GF-D8 (cell line): ENCODE measurements around the gene NRG3.
"Not testable (repeated sequence)": the region's sequence is repeated elsewhere in the genome, so short reads cannot be mapped to it uniquely, and the experiment has no call there.

Experiments used
- DNase-seq: peaks from one replicate; lab custom pipeline; 2025; lab: John Stamatoyannopoulos, UW

The NRG3 gene

DNA sequence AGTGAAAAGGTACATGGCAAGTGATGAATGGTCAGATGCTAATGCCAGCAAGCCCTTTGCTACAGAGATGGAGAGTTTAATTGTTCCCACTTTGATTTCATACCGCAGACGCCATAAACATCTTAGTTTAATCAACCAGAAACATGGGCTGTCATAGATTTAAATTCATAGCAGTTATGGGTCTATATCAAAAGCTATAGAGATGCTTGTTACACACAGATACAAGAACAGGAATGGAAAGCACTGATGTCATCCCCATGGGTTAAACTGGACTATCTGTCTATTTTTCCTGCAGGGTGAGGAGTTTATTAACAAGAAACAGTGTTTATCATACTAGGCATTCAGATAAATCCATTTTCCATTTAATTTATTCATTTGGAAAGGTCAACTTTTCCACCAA lies 409.2 kb downstream of the NRG3 start:
- no peak for DNase-seq

DNA sequence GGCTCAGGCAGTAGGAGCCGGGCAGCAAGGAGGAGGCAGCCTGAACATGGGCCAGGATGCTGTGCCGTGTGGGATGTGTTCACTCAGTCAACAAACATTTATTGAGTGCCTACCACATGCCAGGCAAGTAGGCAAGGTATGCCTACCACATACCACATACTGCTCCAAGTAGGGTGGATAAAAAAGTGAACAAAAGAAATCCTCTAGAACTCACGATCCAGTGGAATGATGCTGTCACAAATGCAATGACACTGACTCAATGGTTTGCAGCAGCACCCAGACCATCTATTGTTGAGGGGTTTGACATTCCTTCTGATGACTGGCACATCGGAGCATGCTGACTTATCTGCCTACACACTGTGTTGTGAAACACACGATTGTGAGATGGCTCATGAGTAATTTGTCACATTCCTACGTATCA lies 413.5 kb downstream of the NRG3 start:
- no peak for DNase-seq

DNA sequence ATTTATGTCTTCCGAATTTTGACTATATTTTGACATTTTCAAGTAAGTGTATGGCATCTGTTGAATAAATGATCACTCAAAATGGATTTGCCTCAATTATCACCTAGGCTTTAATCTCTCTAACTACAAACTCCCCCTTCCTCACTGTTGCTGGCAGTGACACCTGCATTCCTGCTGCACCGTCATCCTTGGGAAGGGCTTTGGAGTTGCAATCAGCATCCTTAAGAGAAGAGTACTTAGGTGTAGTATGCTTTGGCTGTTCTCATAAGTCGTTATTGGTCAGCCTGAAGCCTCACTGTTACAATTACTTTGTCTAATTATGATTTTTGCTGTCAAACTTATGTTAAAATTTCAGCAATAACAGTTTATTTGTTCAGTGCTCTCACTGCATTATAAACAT lies 415.0 kb downstream of the NRG3 start:
- DNase-seq, result no peak

DNA sequence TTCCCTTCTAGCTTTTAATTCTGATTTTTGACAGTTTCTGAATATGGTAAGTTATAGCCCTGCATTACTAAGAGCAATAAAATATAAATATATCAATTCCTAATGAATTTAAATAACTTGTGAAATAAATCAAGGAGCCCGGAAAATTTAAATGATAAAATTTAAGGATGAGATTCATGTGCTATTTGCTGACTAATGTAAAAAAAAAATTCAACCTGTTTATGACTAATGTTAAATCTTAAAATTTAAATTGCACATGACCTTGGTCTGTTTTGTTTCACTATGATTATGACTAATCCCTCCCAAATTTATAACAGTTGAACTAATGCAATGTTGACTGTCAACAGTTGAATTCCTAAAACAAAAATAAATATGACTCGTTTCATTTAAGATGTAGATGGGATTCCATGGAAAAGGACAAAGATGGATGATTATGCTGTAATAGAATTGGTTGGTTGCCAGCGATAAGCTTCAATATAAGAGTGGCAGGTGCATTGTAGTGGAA lies 419.9 kb downstream of the NRG3 start:
- DNase-seq, result no peak

DNA sequence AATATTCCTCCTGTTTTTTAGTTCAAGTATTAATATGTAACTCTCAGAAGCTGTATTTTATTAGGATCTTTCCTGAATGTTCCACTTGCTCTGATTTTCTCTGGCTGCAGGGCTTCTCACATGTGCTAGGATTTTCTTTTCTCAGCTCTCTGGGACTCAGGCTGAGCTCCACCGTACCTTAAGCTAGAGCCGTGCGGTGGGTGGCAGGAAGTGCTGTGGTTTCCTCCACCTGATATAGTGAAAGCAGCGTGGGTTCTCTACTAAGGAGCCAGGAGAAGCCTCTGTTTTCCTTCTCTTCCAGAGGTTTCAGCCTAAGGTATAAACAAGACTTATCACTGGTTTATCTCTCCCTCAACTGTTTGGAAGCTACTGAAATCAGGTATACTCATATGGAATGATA lies 433.6 kb downstream of the NRG3 start:
- no peak for DNase-seq

DNA sequence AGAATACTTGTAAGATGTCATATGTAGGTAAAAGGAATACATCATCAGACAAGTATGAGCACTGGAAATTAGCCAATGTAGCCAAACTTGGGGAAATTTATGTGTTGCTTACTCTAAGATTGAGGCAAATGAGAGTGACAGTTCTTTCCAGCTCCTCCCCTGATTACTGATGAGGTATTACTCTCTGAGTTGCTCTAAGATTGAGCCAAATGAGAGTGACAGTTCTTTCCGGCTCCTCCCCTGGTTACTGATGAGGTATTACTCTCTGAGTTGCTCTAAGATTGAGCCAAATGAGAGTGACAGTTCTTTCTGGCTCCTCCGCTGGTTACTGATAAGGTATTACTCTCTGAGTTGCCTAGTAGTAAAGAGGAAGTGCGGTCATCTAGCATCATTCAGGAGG lies 435.8 kb downstream of the NRG3 start:
- no peak for DNase-seq

DNA sequence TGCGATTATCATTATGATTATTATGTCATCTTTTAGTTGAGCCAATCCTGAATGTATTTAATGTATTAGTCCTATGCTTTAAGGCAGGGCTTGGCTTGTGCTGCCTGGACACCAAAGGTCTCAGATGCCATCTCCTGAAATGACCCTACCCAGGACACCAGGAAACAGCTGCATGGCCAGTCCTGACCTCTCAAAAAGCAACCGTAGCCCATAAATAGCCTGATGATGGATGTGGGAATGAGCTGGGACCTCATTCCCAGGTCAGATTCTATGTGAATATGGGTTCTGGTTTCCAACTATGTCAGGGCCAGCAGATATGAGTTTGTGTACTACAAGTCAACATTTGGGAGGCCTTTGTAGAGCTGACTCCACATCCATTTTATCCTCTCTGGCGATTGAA lies 438.4 kb downstream of the NRG3 start:
- no peak for DNase-seq

DNA sequence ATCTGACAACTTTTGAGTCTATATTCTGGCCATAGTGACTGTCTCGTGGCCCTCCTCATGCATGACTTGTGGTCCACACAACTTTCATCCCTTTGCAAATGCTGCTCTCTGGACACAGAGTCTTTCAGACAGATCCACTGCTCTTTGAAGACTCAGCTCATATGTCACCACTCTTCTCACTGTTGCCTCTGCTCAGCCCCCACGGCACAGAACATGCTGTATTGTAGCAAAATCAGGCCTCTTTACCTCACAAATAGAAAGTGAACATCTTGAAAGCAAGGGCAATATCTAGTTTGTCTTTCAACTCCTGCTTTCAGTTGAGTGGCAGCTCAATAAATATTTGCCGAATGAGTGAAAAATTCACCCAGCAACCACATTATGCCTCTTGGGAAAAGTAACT lies 443.5 kb downstream of the NRG3 start:
- DNase-seq, result no peak

DNA sequence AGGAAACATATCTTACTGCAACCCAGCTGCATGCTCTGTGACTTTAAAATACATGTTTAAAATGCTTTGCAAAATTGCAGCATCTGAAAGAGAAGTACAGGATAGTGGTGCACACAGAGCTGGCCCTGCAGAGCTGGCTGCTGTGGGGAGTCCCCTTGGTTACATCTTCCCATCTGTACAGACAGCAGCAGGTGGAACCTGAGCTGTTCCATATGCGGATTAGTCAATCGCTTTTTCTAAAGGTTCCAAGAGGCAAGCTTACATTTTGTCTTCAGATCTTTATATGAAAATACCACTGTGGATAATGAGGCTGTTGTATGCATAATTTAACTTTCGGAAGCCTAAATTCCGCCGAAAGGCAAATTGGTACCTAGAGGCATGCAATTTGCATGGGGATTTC lies 444.1 kb downstream of the NRG3 start:
- DNase-seq, result no peak

DNA sequence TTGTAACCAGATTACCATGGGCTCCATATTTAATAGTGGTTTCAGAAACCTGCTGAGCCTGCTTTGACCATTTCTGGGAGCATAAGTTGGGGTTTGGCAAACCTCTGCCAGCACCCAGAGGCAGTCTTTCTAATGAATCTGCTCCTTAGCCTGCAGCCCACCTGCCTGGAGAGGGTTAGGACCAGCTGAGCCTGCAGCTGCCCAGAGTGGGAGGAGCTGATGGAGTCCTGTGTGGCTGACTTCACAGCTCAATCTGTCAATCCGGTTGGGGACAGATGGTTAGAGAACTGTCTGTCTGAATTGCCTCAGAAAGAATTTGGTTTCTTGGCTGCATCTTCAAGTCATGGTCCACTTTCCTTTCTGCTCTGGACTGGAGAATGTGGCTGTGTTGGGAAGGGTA lies 444.6 kb downstream of the NRG3 start:
- no peak for DNase-seq

DNA sequence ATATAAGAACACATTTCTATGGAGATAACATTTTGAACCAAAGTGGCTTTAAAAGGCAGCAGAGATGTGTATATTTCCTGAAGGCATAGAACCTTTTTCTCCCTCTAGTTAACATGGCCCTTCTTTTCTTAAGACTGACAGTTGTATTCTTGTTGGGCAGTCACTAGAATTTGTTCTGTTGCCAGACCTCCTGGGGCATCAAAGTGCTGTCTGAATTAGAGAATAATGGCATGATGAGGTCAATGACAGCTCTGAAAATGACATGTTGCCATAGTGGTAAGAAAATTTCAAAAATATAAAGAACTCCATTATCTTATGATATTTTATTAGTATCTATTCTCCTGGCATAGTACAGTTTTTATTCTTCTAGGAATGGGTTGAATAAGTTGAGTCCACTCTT lies 446.7 kb downstream of the NRG3 start:
- no peak for DNase-seq

DNA sequence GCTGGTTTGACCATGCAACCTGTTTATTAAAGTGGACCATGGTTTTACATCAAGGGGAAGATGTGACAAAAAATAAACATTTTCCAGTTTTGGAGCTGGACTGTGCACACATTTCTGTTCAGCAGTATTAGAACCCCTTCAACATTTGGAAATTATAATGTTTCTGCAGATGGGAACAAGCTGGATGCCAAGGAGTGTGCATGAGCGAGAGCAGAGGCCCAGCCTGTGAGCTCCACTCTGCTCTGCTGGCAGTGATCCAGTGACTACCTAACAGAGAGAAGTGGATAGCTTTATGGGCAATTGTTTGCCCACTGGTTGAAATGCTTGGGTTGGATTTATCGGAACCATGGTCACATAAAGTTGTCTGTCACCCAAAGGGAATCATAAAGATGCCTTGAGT lies 456.7 kb downstream of the NRG3 start:
- no peak for DNase-seq

DNA sequence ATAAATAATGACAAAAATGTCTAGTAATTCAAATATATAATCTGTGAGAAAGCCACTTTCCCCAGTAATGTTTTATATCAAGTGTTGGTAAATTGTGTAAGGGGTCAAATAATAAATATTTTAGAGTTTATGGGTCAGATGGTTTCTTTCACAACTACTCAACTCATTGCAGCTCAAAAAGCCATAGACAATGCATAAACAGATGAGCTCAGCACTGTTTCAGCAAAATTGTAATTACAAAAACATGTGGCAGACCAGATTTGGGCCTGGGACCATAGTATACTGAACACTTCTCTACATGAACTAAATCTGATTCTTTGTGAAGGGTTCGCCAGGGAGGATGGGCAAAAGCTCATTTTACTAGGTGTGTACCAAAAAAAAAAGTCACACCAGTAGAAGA lies 460.8 kb downstream of the NRG3 start:
- DNase-seq, result no peak

DNA sequence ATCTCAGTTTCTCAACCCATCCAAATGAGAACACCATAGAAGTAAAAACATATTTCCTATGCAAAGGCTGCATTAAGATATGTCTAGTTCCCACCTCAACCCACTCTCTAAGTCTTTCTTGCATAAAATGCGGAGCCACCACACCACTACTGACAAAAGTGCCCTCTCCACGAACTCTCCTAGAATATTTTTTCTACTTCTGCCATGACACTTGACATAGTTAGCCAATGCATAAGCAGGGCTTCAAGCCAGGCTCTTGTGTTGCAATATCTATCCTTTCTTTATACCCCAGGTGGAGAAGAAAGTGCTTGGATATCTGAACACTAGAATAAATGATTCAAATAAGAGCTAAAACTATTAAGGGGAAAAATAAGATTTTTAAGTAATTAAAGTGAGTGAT lies 465.2 kb downstream of the NRG3 start:
- DNase-seq, result no peak

DNA sequence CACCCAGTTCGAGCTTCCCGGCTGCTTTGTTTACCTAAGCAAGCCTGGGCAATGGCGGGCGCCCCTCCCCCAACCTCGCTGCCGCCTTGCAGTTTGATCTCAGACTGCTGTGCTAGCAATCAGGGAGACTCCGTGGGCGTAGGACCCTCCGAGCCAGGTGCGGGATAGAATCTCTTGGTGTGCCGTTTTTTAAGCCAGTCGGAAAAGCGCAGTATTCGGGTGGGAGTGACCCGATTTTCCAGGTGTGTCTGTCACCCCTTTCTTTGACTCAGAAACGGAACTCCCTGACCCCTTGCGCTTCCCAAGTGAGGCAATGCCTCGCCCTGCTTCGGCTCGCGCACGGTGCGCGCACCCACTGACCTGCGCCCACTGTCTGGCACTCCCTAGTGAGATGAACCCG lies 474.6 kb downstream of the NRG3 start:
- not testable (repeated sequence) for DNase-seq

DNA sequence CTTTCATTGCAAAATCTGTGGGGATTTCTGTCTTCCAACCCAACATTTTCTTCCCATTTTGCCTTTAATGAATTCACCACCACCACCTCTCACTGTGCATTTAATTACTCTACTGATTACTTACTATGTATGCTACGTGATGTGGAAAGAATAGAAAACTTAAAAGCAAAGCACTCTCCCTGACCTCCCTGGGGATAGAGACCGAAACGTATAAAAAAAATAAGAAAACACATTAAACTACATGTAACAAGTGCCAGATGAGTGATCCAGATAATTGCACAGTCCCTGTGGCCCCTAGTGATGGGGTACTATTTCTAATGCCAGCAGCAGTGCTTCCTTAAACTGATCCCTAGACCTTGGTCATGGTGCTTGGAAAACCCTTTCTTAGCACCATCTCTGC lies 478.4 kb downstream of the NRG3 start:
- DNase-seq, result no peak

DNA sequence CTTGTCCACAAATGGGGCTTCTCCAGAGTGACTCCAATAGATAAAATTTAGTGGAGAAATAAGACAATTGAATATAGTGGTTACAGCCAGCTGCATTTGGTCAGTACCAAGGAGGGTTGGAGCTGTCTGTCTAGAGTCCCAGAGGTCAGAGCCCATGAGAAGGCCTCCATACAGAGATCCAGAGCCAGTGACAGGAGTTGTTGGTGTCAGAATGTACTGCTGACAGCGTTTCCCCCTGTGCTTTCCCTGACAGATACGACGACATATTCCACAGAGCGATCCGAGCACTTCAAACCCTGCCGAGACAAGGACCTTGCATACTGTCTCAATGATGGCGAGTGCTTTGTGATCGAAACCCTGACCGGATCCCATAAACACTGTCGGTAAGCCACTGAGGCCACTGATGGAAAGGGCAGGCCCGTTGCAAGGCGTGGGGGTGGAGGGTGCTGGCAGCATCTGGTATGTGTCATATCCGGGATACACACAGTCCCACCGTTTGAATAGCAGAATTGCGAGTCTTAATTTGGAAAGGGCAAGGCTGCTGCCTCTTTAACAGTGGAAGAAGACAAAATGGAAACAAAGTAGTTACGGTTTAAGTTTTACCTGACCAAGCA lies 483.6 kb downstream of the NRG3 start:
- no peak for DNase-seq

DNA sequence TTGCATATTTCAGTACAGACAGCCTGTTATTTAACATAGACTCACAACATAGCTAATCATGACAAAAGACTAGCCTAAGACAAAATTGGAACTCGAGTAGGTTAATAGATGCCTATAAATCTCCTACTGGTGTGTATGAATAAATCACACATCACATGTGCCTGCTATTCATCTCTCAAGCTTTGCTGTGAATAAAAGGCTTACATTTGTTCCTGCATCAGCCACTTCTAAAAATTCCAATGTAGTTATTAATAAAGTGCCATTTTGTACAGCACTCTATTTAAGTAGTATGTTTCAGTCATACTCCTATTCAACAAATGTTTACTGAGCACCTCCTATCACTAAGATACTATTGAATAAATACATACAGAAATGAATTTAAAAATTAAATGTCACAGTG lies 486.3 kb downstream of the NRG3 start:
- no peak for DNase-seq

DNA sequence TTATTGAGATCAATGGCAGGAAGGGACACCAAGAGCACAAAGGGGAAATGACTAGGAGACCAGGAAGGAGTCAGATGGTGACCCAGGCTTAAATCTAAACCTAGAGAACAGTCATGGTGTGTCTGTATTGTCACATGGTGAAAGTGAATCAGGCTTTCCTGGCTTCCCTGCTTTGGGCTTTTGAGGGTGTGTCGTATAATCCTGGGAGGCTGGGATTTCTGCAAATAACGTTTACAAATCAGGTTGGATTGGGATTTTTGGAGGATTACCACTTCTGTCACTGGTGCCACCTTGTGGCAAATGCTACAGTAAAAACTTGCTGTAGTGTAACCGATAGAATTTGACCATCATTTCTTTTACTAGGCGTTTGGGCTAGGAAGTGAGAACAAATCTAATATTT lies 502.6 kb downstream of the NRG3 start:
- DNase-seq, result no peak

DNA sequence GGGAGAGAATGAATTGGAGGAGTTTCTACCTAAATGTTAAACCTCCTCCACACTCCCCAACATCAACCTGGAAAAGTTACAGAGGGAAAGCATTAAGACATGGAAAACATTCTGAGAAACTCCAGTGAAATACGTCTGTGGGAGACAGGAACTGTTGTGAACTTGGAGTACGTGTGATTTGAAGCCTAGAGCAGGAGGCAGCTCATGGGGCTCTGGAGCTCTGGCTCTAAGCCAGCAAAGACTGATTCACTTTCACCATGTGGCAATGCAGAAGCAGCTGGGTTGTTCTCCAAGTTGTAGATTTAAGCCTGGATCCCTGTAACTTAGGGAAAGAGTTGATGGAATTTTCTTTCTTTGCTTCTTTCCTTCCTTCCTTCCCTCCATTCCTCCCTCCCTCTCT lies 503.2 kb downstream of the NRG3 start:
- DNase-seq, result no peak

DNA sequence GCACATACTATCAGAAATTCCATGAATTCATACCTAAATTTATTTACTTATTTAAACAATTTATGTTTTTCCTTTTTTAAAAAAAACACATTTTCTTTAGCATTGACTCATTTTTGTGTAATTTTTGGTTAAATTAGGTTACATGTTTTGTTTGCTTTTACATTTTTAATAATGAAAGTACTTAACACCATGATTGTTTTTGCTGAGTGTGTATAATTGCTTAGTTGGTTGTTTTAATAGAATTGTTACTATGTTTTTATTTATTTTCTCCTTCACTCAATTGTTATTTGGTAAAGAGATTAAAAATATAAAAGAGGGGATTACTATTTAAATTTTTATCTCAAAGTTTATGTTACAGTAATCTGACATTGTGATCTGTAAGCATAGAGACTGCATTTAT lies 508.4 kb downstream of the NRG3 start:
- DNase-seq, result no peak

DNA sequence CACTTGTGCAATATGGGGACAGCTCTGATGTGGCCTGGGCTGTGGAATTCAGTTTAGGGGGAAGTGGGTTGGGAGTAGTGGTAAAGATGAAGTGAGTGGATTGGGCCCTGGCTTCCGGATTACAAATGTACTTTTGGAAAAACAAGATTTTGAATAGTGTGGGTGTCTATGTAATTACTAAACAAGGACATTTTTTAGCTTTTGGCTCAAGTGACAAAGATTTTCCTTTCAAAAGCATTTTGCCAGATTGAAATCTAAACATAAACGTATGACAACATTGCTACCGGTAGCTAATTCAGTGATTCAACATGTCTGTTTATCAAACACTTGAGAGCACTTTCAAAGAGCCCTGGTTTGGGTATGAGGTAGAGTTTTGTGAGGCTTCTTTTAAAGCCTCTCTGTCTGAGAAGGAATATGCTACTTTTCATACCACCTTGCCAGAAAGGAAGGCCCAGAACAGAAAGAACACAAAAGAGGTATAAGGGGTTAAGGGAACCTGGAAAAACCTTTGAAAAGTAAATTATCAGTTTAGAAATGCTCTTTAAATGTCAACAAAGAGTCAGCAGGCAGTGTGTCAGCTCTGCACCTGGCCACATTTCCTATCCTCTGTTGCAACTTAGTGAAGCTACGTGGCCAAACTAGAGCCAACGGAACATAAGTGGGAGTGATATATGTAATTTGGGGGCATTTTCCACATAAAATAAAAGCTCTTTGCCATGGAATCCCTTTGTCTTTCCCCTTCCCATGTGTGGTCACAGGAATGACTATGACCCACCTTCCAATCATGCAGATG lies 516.1 kb downstream of the NRG3 start:
- DNase-seq, result no peak

DNA sequence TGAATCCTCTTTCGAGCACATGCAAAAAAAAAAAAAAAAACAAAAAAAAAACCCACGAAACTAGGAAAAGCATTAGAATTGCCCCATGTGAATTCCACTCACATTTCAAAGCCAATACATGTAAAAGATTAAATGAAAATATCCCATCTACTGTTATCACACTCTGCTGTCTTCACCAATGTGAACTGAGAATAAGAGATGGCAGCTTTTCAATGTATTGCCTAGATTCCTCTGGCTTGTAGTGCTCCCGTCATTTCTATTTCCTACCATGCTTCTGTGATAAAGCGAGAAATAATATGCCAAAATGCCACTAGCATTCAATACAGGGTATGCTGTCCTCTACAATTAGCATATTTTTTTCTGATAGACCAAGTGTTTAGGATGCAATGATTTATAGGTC lies 517.0 kb downstream of the NRG3 start:
- no peak for DNase-seq

DNA sequence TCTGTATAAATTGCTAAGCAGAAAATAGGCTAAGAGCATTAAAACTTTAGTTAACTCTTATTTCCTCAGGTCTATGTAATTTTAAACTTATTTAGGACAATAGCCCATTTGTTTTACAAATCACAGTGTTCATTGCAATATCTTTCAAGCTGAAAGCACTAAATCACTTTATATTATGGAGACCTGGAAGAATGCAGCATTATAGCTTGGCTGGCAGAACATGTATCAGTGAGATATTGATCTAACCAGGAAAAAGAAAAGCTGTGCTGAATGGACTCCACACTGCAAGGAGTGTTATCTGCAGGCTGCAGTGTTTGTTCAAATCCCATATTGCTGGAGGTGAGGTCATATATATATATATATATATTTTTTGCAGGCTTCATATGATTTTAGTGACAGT lies 517.5 kb downstream of the NRG3 start:
- DNase-seq, result no peak
